ENCODE results near the gene P2RY2.
"Not testable (repeated sequence)": the region's sequence is repeated elsewhere in the genome, so short reads cannot be mapped to it uniquely, and the experiment has no call there.

P2RY2 gene

GRCh38 chr11:73267906-73268540 lies 49.9 kb downstream of the P2RY2 start:
- no peak for DNase-seq (ENCODE audit: low read depth)

GRCh38 chr11:73268671-73269271 lies 50.7 kb downstream of the P2RY2 start:
- no peak for DNase-seq (ENCODE audit: low read depth)

- no peak for DNase-seq (ENCODE audit: low read depth)
Observed at GRCh38 chr11:73269459-73270015, 51.5 kb downstream of the P2RY2 start.

GRCh38 chr11:73270016-73270854 lies 52.2 kb downstream of the P2RY2 start:
- DNase-seq (ENCODE audit: low read depth), result no peak

GRCh38 chr11:73270855-73271477 lies 52.9 kb downstream of the P2RY2 start:
- DNase-seq (ENCODE audit: low read depth), result no peak

- DNase-seq (ENCODE audit: low read depth), result not testable (repeated sequence)
Observed at GRCh38 chr11:73271478-73271865, 53.4 kb downstream of the P2RY2 start.

GRCh38 chr11:73271936-73272679 lies 54.0 kb downstream of the P2RY2 start, which contains the start of gene P2RY6:
Gene P2RY6, plus strand, starts transcription at chr11:73272338. Its CDS starts 24,181 bp downstream, at chr11:73296519.
- no peak for DNase-seq (ENCODE audit: low read depth)

GRCh38 chr11:73272680-73273038 lies 54.6 kb downstream of the P2RY2 start:
- DNase-seq (ENCODE audit: low read depth), result no peak

GRCh38 chr11:73273222-73273895 lies 55.3 kb downstream of the P2RY2 start:
- no peak for DNase-seq (ENCODE audit: low read depth)

GRCh38 chr11:73274191-73274590 lies 56.1 kb downstream of the P2RY2 start:
- DNase-seq (ENCODE audit: low read depth), result not testable (repeated sequence)

- DNase-seq (ENCODE audit: low read depth), result no peak
Observed at GRCh38 chr11:73274722-73275380, 56.8 kb downstream of the P2RY2 start.

GRCh38 chr11:73275381-73275750 lies 57.3 kb downstream of the P2RY2 start:
- no peak for DNase-seq (ENCODE audit: low read depth)

- DNase-seq (ENCODE audit: low read depth), result no peak
Observed at GRCh38 chr11:73277467-73277866, 59.4 kb downstream of the P2RY2 start.

- DNase-seq (ENCODE audit: low read depth), result no peak
Observed at GRCh38 chr11:73280626-73281025, 62.5 kb downstream of the P2RY2 start.

GRCh38 chr11:73281201-73281741 lies 63.2 kb downstream of the P2RY2 start:
- DNase-seq (ENCODE audit: low read depth), result no peak

GRCh38 chr11:73281796-73282660 lies 63.9 kb downstream of the P2RY2 start:
- no peak for DNase-seq (ENCODE audit: low read depth)

- no peak for DNase-seq (ENCODE audit: low read depth)
Observed at GRCh38 chr11:73283276-73284000, 65.4 kb downstream of the P2RY2 start.

GRCh38 chr11:73284106-73284505 lies 66.0 kb downstream of the P2RY2 start:
- DNase-seq (ENCODE audit: low read depth), result no peak

- no peak for DNase-seq (ENCODE audit: low read depth)
Observed at GRCh38 chr11:73285721-73286120, 67.6 kb downstream of the P2RY2 start.
